WI38 (cell line): ENCODE data around the gene COL1A1.

ENCODE experiments used
- H3K4me3 ChIP-seq: 2 replicates; pipeline ENCODE4 v1.5.1; 2011; ENCODE audit warnings: low read depth, mild to moderate bottlenecking, control low read depth, low read length
- TF ChIP-seq, protein P1 (sequence below): IDR thresholded peaks from 2 replicates; pipeline ENCODE4 v1.5.1; 2012; ENCODE audit warnings: low read depth, mild to moderate bottlenecking, control low read depth, low read length

COL1A1 gene

DNA sequence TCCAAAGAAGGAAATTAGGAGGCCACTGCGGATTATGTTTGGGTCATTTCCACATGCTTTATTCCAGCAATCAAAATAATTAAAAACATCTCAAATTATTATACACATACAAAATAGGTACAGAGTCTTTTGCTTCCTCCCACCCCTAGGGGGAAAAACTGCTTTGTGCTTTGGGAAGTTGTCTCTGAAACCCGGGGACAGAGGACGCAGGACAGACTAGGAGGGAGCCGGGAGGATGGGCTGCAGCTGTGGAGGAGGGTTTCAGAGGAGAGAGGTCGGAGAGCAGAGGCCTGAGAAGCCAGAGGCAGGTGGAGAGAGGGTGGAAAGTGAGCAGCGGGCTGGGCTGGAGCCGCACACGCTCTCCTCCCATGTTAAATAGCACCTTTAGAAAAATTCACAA, 17.4 kb downstream of the COL1A1 start:
- no peak overlapping the region for H3K4me3 ChIP-seq
- TF ChIP-seq, protein P1, sequence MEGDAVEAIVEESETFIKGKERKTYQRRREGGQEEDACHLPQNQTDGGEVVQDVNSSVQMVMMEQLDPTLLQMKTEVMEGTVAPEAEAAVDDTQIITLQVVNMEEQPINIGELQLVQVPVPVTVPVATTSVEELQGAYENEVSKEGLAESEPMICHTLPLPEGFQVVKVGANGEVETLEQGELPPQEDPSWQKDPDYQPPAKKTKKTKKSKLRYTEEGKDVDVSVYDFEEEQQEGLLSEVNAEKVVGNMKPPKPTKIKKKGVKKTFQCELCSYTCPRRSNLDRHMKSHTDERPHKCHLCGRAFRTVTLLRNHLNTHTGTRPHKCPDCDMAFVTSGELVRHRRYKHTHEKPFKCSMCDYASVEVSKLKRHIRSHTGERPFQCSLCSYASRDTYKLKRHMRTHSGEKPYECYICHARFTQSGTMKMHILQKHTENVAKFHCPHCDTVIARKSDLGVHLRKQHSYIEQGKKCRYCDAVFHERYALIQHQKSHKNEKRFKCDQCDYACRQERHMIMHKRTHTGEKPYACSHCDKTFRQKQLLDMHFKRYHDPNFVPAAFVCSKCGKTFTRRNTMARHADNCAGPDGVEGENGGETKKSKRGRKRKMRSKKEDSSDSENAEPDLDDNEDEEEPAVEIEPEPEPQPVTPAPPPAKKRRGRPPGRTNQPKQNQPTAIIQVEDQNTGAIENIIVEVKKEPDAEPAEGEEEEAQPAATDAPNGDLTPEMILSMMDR, result no peak

DNA sequence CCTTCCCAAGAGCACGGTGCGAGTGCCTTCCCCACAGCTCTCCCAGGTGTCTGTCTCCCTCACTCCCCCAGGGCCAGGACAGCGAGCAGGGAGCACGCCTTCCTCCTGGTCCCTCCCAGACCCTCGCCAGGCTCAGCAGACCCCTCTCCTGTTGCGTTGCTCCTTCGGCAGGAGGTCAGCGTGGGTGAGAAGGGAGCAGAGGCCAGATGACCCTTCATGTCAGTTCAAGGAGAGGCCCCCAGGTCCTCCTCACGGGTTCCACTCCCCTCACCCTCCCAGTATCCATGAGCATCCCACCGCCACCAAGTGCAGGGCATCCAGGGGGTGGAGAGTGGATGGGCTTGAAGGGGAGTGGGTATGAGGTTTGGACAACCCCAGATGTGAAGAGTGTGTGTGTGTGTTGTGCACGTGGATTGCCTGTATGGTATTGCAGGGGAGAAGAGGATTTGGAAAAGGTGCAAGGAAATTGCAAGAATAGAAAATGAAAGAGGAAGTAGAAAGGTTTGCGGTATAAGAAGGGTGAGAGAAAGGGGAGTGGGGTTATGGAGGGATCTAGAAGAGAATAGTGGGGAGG, 17.9 kb downstream of the COL1A1 start:
- TF ChIP-seq, protein P1, result no peak
- no peak overlapping the region for H3K4me3 ChIP-seq

DNA sequence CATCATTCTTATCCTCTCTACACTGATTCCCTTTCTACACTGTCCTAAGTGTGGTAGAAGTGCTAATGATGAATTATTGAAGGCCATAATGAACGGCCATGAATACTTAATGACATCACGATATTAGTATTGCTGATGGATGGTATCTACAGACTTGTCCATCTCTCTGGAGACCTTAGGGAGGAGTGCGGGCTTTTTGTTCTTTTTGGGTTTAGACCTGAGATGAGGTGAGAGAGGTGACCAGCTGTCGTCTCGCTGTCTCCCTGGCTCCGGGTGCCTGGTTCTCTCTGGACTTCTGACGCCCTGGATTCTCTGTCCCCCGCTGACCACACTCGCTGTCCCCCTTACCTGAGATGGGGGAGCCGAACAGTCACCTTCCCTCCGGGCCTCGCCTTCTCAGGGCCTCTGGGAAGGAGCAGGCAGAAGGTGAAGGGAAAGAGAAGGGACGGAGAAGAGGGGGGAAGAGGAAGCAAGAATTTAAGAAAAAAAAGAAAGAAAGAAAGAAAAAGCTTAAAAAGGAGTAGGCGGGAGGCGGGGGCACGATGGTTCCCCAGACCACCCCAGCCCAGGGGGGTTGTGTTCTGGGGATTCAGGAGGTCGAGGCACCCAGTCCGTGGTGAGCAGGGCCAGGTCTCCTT, 18.5 kb downstream of the COL1A1 start:
- H3K4me3 ChIP-seq, result no peak overlapping the region
- TF ChIP-seq, protein P1, result no peak

DNA sequence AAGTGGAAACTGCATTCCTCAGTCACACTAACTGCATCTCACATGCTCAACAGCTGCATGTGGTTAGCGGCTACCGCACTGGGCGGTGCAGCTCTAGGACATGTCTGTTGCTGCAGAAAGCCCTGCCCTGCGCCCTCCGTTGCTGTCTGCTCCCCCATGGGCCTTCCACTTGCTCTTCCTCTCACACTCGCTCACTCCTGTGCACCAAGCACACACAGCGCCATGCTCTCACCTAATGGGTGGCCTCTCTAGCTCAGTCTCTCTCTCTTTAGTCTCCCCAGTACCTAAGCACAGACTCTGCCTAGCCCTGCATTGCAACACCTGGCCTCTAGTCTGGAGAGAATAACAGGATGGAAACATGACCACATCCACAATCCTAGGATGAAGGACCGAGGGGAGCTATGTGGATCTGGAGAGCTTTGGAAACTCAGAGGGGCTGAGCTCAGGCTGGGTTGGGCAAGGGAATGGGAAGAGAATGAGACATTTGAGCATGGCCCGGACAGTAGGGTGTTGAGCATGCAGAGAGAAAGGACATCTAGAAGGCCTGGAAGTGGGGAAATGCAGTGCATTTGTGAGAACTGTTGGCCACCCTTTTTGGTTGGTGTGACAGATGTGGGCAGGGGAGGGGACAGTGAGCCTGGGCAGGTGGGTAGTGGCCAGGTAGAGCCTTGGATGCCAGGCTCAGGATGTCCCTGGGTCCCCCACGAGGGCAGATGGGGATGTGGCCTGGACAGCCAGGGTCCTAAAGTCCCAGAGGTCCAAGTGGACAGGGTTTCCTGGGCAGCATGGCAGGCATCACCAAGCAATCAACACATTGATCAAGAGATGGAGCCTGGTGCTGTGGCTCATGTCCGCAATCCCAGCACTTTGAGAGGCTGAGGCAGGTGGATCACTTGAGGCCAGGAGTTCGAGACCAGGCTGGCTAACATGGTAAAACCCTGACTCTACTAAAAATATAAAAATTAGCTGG, 19.6 kb downstream of the COL1A1 start:
- TF ChIP-seq, protein P1, result no peak
- no peak overlapping the region for H3K4me3 ChIP-seq

DNA sequence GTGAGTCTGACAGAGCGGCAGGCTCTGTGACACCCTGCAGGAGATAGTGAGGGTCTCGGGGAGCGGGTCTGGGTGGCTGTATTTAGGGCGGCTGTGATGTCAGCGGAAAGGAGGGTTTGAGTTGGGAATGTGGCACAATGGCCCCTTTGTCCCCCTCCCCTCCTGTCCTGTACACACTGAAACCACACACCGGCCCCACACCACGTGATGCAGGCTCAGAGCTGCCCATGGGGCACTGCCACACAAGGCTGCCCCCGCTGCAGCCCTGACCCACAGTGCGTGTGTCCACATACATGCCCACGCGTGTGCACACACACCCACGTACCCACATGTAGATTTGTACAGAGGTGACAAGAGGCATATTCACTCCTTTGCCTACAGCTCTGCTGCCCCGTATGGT, 20.3 kb downstream of the COL1A1 start:
- TF ChIP-seq, protein P1, result no peak
- H3K4me3 ChIP-seq, result no peak overlapping the region

DNA sequence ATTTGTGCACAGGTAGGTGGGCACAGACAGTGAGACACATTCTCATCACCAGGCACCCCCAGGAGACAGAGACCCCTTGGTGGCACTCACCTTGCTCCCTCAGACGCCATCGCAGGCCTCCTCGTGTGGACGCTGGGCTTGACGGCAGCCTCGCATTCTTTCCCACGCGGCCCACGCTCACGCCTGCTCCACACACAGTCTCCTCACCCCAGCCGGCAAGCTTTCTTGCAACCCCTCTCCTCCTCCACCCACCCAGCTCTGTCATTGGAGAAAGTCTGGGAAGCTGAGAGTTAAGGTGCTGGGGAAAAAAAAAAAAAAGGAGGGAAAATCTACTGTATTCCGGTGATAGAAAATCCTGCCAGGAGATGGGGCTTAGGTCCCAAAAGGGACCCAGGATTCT, 20.8 kb downstream of the COL1A1 start:
- TF ChIP-seq, protein P1, result no peak
- no peak overlapping the region for H3K4me3 ChIP-seq

DNA sequence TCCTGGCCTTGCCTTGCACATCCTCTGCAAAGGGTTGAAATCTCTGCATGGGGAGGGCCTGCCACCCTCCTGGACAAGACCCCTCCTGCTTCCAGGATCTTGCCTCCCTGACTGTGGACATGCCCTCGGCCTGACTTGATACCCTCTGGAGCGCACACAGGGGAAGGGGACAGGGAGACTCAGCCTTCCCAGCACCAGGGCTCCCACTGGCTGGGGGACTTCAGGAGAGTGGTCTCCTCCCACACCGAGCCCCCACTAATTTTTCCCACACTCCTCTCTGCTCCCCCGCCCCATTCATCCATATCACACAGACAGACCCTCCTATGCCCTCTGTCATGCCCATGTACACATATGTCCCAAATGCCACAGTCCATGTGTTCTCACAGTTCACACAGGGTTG, 21.3 kb downstream of the COL1A1 start:
- H3K4me3 ChIP-seq, result no peak overlapping the region
- TF ChIP-seq, protein P1, result no peak
